GM19397 (cell line): ENCODE measurements around the gene YARS1.

Experiments used
- ATAC-seq: cut with Tn5 transposase; IDR thresholded peaks from one replicate; pipeline ENCODE4 v1.9.1; 2021; ENCODE audit warnings: mild to moderate bottlenecking, moderate library complexity; ENCODE audit not compliant: unreplicated experiment

YARS1 gene

DNA sequence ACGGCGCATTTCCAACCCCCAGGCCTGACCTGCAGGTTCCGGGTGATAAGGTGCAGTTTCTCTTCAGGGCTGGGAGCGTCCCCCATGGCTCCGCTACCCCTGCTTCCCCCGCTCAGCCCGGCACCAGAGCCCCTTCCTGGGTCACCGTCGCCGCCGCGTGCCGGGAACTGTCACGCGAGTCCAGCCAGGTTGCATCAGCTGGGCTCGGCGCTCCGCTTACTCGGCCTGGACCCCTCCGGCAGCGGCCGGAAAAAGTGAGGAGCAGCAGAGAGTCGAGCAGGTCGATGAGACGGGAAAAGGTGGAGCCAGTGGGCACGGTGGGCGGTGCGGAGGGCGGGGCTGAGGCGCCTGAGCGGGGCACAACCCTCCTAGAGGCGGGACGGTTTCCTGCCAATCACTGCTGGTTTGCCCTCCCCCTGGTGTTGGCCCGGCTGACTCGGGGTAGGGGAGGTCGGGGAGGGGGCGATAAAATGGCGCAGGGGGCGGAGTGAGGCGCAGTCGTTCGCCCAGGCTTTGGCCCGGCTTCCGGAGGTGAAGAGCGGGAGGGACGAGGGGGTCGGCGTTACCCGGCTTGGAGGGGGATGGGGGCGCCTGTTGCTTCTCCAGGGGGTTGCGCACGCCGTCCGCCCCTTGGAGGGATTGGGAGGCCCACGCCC is at the start of gene YARS1, which contains the start of gene S100PBP:
TSS of gene YARS1 (minus strand) at position 200 of the 656 bp plus-strand sequence. CDS start at position 86, 114 bp downstream.
TSS of gene S100PBP (plus strand) at position 495 of the 656 bp plus-strand sequence. CDS start 8,447 bp downstream, outside the sequence.
- peak; percentile 88 for ATAC-seq

DNA sequence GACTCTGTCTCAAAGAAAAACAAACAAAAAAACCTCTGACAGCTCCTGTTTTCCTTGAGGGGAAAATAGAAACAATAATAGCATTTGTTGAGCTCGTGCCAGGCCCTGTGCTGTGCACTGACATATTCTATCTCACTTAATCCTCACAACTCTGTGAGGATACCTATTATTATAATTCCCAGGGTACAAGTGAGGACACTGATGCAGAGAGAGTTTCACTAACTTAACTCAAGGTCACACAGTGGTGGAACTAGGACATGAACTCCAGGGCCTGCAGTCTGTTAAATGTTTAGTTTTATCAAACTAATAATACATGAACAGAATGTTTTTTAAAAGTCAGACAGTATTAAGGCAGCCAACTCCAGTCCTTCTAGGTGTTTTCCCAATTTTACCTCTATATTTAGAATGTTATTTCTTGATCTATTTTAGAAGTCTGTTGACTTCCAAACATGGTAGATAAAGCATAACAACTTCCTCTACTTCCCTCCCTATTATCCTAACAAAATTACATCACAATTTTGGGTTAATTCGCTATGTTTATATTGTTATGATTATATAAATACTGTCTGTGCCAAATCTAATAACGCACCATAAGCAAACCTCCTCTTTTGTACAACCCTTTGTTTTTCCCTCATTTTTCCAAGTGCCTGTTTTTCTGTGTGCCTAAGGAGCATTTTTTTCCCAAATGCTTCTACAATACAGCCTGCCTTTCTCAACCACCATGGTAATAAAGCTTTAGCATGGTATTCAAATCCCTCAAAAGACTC is 48.7 kb upstream of the YARS1 start:
- ATAC-seq: no peak

DNA sequence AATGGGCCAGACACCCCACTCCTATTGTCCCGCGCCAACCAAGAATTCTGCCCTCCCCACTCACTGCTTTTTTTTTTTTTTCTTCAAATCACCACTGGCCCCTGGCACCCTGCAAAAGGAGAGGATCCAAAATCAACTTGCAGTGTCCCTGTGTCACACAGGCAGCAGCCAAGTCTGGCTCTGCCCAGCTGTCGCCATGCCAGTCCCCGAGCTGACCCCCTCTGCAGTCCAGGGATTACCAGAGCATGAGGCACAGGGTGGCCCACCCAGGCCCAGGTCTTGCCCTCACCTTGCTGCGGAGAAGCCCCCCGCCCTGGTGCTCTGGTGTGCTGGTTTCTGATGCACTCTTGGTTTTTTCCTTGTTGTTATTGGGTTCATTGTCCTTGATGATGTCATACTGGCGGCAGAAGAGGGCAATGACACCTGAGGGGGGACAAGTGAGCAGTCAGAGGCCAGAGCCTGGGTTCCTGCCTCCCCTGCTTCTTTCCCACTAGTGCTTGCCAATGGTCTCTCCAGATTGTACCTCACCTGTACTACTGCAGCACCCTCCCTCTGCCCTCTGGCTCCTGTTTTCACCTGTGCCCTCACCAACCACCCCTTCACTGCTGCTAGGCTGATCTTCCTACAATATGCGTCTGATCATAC is 47.3 kb upstream of the YARS1 start:
- no peak for ATAC-seq

DNA sequence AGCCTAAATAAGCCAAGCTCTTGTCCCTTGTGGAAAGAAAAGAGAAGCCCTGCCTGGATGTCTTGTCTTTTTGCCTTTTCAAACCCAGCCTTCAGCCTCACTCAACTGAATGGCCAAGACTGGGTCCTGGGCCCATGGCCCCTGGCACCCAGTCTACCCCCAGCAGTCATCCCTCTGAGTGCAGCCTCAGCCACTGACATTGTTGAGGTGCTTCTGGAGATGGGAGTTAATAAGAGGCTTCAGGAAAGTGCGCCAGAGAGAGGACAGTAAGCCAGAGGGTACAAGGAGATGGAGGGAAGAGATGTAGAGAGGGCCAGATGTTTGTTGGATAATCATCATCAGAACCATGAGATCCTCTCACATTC is 46.7 kb upstream of the YARS1 start:
- ATAC-seq: no peak

DNA sequence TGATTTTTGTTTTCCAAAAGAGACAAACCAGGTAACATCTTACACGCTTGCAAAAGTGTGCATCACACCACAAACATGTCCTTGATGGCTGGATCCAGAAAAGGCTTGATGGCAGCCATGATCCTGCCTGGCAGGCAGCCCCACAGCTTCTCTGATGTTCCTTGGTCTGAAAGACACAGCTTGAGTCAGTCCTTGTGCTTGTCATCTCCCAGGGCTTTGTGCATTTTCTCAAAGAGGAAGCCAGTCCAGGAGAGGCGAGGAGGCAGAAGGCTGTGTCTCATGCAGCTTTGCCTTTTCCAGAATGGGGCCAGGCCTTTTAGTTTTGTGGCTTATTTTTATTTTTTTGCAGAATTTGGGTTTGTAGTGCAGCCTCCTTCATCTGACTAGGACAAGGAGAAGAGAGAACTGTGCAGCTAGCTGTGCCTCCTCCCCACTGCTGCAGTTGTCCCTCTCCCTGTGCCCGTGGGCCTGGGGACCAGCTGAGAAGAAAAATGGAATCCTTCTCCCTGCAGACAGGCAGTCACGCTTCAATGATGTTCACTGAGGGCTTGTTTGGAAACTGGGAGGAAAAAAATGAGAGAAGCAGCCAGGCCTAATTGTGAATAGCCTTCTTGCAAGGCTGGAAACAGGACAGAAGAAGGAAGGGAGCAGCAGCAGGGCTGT is 46.2 kb upstream of the YARS1 start:
- no peak for ATAC-seq

DNA sequence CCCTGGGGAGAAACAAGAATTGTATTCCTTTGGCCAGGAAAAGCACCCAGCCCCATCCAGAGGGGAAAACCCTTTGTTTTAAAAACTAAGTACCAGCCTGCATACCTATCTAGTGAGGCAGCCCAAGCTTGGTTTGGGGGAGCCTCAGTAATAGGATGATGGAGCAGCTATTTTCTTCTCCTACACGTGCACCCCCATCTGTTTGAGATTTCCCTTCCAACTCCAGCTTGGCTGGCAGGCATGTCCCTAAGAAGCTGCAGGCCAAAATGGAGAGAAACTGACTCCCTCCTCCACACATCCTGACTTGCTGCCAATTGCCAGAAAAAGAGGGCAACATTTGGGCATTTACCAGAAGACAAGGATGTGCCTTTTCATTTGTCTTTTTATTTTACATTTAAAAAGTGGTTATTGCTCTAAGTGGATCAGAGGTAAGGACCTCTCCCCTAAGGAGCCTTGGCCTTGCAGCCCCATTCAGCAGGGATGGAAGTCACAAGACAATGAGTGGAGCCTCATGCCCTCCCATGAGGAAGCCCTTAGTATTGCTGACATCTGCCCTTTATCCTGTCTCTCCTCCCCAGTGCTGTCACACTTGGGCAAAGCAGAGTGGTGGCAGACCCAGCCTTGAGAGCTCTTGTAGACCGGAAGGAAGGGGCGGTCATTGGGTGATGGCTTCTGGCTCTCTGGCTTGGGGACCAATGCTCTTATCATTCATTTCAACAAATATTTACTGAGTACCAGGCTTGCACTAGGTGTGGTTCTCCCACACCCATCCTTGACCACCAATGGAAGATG is 44.9 kb upstream of the YARS1 start:
- ATAC-seq: no peak

DNA sequence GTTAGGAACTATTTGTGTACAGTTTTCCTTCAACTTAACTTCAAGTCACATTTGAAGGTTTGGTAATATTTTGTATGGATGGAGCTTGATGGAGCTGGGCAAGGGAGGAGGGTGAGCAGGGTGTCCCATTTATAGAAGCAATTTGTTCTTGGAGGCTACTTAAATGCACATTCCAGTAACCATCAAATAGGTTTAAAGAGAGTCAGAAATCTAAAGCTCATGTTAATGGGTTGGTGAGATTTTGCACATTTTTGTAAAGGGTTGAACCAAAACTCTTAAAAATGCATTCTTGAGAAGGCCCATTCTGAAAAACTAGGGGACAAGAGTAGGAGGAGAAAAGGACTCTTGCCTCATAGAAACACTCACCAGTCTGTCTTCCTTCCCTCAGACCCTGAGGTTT is 43.4 kb upstream of the YARS1 start:
- no peak for ATAC-seq

DNA sequence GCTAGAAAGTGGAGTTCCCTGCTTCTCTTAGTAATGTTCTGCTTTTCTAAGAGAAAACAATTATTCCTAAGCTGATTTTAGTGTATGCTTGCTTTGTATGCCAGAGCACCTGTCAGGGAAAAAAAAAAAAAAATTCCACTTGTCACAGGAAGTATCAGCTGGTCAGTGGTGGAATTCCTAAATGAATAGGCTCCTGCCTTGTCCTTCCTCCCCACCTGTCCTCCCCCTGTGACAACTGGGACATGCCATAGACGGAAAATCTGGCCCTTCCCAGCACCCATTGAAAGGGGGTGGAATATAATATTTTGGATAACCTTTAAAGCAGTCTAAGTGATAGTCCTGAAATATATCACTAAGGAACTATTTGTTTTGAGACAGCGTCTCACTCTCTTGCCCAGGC is 42.8 kb upstream of the YARS1 start:
- no peak for ATAC-seq

DNA sequence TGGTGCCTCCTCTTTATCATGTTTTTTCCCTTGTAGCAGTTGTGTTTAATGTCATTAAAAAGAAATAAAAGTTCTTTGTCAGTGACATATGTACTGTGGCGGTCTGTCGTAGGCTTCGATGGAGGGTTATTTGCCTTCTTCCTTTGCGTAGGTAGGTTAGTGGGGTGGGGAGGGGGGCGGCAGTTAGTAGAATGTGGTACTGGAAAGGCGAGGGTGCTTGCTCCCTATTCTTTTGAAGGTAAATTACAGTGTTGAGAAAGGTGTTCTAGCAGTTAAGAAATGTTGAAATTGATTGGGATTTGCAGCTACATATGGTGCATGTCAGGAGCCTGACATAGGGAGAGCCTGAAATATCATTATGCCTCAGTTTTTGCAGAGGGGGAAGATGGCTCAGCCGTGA is 41.6 kb upstream of the YARS1 start:
- no peak for ATAC-seq

DNA sequence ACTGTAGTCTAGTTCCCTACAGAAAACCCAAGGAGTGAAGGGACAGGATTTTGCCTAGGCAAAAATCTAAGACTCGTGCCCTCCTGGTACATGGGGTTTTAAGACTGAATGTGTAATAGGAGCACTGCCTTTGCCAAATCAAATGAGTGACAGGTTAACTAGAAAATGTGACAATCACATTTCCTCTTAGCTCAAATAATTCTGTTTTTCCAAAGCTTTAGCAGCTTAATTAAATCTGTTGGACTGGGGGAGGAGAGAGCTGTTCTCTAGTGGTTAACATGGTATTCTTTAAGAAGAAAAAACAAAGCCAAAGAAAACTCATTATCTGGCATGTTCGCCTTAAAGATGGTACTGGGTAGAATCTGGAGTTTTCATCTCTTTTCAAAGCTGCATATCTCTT is 41.0 kb upstream of the YARS1 start:
- ATAC-seq: no peak

DNA sequence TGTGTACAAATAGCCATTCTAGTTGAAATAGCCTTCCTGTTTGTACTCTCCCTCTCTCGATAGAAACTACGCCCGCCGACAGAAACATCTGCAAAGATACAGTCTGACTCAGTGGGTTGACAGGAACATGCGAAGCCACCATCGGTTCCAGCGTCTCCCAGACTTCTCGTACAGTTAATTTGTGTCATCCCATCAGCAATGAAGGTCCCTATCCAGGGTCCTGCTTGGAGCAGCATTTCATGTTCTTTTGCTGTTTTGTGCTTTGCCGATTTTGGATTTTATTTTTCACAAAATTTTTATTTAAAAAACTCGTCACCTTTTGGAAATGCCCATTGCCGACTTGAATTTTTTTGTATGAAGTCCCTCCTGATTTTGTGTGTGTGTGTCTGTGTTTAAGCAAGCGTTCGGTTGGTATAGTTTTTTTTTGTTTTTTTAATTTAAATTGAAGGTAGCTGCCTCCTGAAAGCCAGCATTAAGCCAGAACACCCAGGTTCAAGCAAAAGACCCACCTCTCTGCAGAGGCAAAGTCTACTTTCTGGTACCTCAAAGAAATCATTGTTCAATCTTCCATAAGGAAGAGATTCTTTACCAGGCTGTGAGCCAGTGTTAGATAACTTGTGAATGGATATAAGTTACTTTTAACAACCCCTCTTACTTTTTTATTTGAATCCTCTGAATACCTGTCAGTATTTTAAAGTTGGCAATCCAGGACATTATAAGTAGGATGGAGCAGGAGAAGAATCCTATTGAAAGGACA is 38.9 kb upstream of the YARS1 start:
- ATAC-seq: no peak

DNA sequence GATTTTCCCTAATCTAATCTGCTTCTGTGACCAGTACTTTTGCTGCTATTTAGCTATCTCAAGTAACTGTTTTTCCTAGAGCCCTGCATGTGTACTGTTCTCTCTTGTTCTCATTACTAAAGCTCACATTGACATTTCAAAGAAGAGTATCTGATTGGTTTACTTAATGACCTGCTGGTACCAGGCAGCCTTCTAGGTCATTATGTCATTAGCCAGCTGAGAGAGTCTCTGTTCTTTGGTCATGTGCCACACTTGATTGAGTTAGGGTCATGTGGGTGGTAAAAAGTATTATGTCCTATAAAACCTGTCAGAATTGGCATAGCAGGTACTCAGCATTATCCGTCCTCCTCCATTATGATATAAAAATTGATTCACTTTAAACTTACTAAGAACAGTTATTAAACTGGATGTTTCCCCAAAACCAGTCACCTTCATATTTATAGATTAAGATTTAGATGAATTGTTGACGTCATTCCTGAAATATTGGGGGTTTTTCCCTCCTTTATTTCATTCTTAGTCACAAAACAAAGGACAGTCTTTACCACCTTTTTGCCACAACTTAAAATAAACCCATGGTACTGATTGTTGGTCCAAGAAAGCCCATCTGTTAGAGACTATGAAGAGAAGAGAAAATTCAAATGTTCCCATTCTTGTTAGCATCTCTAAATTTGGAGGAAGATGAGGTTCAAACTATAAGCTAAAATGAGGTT is 31.4 kb upstream of the YARS1 start:
- ATAC-seq: no peak

DNA sequence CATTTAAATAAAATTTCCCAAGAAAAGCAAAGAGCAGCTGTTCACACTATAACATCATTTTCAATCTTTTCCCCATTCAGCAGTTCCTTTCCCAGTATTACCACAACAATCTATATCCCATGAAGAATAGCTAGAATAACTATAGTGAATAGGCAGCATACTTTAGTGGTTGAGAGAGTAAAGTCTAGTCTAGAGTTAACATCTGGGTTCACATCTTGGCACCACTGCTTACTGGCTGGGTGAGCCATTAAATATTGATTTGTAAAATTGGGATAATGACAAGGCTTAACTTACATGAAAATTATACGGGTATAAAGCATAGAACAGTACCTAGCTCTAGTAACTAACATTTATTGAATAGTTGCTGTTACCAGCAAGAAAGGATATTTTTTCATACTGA is 14.7 kb upstream of the YARS1 start:
- ATAC-seq: no peak

DNA sequence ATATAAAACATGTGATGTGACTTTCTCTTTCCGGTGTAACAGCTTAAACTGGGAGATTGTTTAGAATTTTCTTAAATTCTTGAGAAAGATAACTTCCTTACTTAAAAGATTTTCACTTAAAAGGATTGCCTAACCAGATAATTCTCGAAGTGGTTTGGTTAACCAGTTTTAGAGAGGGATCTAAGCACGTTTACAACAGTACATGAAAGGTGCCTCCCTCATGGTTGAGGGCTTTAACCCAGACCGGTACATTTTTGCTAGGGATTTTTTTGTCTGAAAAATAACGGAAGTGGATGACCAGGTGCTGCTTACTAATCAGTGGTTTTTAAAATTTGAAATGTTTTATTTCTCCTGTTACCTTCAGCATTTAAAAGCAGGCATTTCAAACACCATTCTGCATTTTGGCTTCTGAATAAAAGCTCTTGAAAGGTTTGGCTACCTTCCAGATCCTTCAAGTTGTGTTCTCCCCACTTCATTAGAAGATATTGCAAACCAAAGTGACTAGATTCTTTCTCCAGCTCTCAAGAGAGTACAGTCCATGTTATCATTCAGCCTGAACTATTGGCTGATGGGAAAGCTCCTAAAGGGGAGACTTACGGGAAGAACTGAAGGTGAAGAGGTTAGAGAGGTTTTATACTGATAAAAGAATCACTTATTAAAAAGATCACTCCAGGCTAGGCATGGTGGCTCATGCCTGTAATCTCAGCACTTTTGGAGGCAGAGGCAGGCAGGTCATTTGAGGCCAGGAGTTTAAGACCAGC is 13.1 kb upstream of the YARS1 start:
- ATAC-seq: no peak

DNA sequence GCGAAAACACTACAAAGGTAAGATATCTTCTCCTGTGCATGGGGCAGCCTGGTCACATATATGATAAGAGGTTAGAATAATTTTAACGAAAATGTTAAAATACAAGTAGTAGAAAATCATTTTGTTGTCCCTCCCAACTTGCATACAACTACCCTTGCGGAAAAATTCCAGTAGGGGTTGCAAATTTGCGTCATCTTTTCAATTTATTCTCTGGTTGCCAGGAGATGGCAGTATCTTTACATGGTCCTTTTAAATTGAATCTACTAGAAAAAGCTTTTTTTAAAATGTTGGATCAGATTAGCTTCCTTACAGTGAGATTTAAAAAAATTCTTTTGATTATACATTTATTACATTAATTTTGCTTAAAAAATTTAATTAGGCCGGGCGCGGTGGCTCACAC is 11.2 kb upstream of the YARS1 start:
- no peak for ATAC-seq

DNA sequence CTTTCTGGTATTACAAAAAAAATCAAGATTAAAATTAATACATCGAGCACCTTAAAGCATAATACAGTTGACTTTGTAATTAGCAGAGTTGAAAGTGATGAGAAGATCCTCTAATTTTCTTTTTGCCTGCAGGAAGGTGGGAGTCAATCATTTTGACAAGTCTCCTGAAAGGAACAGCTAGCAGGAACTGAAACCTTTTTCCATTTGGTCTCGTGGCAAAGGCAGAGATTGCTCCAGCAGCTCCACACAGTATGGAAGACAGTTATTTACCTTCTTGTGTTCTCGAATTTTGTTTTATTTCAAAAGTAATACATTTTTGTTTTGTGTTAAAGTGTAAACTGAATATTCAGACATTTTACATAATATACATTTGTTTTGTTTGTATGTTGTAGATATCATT is 8.0 kb upstream of the YARS1 start:
- ATAC-seq: no peak

DNA sequence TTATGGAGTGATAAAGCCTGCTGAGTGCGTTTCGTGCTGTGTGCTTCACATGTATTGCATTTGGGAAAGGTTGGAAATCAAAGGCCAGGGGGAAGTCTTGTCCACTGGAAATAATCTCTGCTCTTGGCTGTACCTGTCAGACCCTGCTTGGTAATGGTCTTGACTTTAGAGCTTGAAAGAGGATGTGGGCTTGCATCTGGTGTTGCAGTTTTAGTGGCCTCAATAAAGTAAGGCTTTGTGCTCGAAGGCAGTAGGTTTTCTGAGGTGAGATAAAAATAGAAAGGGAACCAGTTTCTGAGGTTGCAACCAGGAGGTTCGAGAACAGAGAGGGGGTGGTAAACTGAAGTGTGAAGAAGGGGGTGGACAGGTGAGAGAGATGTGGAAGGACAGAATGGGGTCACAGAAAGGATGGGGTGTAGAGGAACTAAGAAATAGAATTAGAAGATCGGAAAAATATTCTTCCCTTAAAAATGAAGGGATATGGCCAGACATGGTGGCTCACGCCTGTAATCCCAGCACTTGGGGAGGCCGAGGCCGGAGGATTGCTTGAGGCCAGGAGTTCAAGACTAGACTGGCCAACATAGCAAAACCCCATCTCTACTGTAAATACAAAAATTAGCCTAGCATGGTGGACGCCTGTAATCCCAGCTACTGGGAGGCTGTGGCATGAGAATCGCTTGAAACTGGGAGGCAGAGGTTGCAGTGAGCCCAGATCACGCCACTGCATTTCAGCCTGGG is 1.8 kb upstream of the YARS1 start:
- no peak for ATAC-seq
